ENCODE results near the gene ANKRD31.

Gene ANKRD31

DNA sequence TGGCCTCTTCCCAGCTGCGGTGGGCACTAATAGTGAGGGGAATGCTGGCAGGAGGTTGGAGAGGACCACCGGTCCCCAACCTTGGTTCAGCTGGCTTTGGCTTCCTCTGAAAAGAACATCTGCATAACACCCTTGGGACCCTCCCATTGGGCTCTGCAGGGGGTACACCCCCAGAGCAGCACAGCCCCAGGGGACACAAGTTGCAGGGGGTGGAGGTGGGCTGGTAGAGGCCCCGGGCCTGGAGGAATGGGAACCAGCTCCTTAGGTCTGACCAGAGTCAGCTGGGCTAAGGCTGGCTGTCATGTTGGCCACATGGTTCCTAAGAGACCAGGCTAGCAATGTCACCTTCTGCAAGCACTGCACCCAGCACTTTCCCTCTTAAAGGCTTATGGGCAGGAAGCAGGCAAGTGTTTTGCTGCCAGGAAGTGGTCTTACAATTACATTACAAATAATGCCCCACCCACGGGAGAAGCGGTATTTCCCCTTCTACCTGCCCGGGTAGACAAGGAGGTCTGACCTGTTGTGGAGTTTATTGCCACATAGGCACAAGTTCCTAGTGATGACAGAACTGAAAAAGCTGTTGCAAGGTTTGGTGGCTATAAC lies 202.4 kb downstream of the ANKRD31 start:
- TF ChIP-seq CTCF (IDR thresholded peaks at IDR 0.05; ENCODE audit: insufficient read depth, low read length, poor library complexity, severe bottlenecking) = no peak
- no peak for DNase-seq (ENCODE audit: extremely low read depth, insufficient read length)
- no peaks in the 10 kb centered on the region; the same call in 1 of the 2 replicates for H3K27me3 ChIP-seq (replicated peaks; ENCODE audit: control insufficient read depth, insufficient read depth, low read length)
- H3K4me3 ChIP-seq (replicated peaks; ENCODE audit: low read depth, low read length) = no peak overlapping the region
- no peaks in the 10 kb centered on the region for H3K36me3 ChIP-seq (ENCODE audit: control insufficient read depth, insufficient read depth, low read length)

GRCh38 chr5:75031366-75031765 lies 205.3 kb downstream of the ANKRD31 start:
- no peak for DNase-seq (ENCODE audit: extremely low read depth, insufficient read length)
- Histone ChIP-seq H3K36me3 (ENCODE audit: control insufficient read depth, insufficient read depth, low read length) (no peaks in the 10 kb centered on the region), H3K4me3 (replicated peaks; ENCODE audit: low read depth, low read length) (no peak overlapping the region), H3K27me3 (replicated peaks; ENCODE audit: control insufficient read depth, insufficient read depth, low read length) (no peaks in the 10 kb centered on the region; the same call in 1 of the 2 replicates)
- no peak for TF ChIP-seq CTCF (IDR thresholded peaks at IDR 0.05; ENCODE audit: insufficient read depth, low read length, poor library complexity, severe bottlenecking)

DNA sequence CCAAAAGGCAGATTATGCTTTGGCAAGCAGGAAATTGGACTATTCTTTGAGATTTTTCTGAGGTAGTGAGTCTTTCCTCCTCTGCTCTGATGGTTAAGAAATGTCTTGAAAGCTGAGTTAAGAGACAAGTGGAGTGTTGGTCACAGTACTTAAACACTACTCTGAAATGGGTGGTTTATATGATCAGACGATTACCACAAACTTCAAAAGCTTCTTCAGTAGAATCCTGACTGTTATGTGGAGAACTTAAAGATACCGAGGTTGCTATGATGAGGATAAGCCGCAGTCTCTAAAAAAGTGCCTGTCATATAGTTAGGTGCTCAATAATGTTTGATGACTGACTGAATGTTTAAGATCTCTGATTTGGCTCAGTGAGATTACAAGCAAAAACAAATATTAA lies 208.6 kb downstream of the ANKRD31 start:
- Histone ChIP-seq H3K36me3 (ENCODE audit: control insufficient read depth, insufficient read depth, low read length) (no peaks in the 10 kb centered on the region), H3K27me3 (replicated peaks; ENCODE audit: control insufficient read depth, insufficient read depth, low read length) (no peaks in the 10 kb centered on the region; the same call in 1 of the 2 replicates), H3K4me3 (replicated peaks; ENCODE audit: low read depth, low read length) (no peak overlapping the region)
- TF ChIP-seq CTCF (IDR thresholded peaks at IDR 0.05; ENCODE audit: insufficient read depth, low read length, poor library complexity, severe bottlenecking) = no peak
- DNase-seq (ENCODE audit: extremely low read depth, insufficient read length) = no peak

GRCh38 chr5:75023368-75024159 lies 213.1 kb downstream of the ANKRD31 start:
- Histone ChIP-seq H3K36me3 (ENCODE audit: control insufficient read depth, insufficient read depth, low read length) (no peaks in the 10 kb centered on the region), H3K4me3 (replicated peaks; ENCODE audit: low read depth, low read length) (no peak overlapping the region), H3K27me3 (replicated peaks; ENCODE audit: control insufficient read depth, insufficient read depth, low read length) (no peaks in the 10 kb centered on the region; the same call in 1 of the 2 replicates)
- DNase-seq (ENCODE audit: extremely low read depth, insufficient read length) = no peak
- TF ChIP-seq CTCF (IDR thresholded peaks at IDR 0.05; ENCODE audit: insufficient read depth, low read length, poor library complexity, severe bottlenecking) = no peak

- no peaks in the 10 kb centered on the region; the same call in none of the 2 replicates for H3K27me3 ChIP-seq (replicated peaks; ENCODE audit: control insufficient read depth, insufficient read depth, low read length)
- DNase-seq (ENCODE audit: extremely low read depth, insufficient read length) = no peak
- no peaks in the 10 kb centered on the region for H3K36me3 ChIP-seq (ENCODE audit: control insufficient read depth, insufficient read depth, low read length)
- TF ChIP-seq CTCF (IDR thresholded peaks at IDR 0.05; ENCODE audit: insufficient read depth, low read length, poor library complexity, severe bottlenecking) = no peak
- no peak overlapping the region for H3K4me3 ChIP-seq (replicated peaks; ENCODE audit: low read depth, low read length)
Measured at GRCh38 chr5:75021800-75022199, 214.9 kb downstream of the ANKRD31 start.
